Measurements from ENCODE around the gene TAF4.

TAF4 gene

GRCh38 chr20:62020935-62021701, 44.6 kb downstream of the TAF4 start:
- no peak for DNase-seq

- DNase-seq: no peak
Measured at GRCh38 chr20:62019881-62020492, 45.7 kb downstream of the TAF4 start.

- DNase-seq: no peak
Measured at GRCh38 chr20:62019144-62019805, 46.4 kb downstream of the TAF4 start.

- no peak for DNase-seq
Measured at GRCh38 chr20:62018437-62019143, 47.1 kb downstream of the TAF4 start.

- no peak for DNase-seq
Measured at GRCh38 chr20:62015540-62016288, 50.0 kb downstream of the TAF4 start.

GRCh38 chr20:62014889-62015537, 50.7 kb downstream of the TAF4 start:
- no peak for DNase-seq

GRCh38 chr20:62014488-62014775, 51.2 kb downstream of the TAF4 start:
- no peak for DNase-seq

- no peak for DNase-seq
Measured at GRCh38 chr20:62012631-62013030, 53.0 kb downstream of the TAF4 start.

GRCh38 chr20:62011938-62012534, 53.6 kb downstream of the TAF4 start:
- DNase-seq: no peak

GRCh38 chr20:62011403-62011790, 54.3 kb downstream of the TAF4 start:
- no peak for DNase-seq

- peak; percentile 39 for DNase-seq
Measured at GRCh38 chr20:62010551-62011402, 54.9 kb downstream of the TAF4 start.

- DNase-seq: no peak
Measured at GRCh38 chr20:62009869-62010445, 55.7 kb downstream of the TAF4 start.

- DNase-seq: no peak
Measured at GRCh38 chr20:62009322-62009721, 56.4 kb downstream of the TAF4 start.

- no peak for DNase-seq
Measured at GRCh38 chr20:62008643-62009183, 57.0 kb downstream of the TAF4 start.

GRCh38 chr20:62007127-62007647, 58.5 kb downstream of the TAF4 start:
- no peak for DNase-seq

- DNase-seq: no peak
Measured at GRCh38 chr20:62006482-62006881, 59.2 kb downstream of the TAF4 start.

- DNase-seq: no peak
Measured at GRCh38 chr20:62004614-62005013, 61.1 kb downstream of the TAF4 start.

- DNase-seq: no peak
Measured at GRCh38 chr20:62003567-62004405, 61.9 kb downstream of the TAF4 start.

- no peak for DNase-seq
Measured at GRCh38 chr20:62002882-62003480, 62.7 kb downstream of the TAF4 start.

Data from NCI-H2227 treated with DMSO at 0.1 percent for 48 hours (cell line).